Daoy (cell line): ENCODE measurements around the gene RAD51D. TPM values are rescaled to one million over a fixed set of nuclear protein-coding genes. Genes with fewer than 3 reads are reported as not detected.

Experiments
- total RNA-seq: library from RNA; depleted of rRNA; stranded (reverse); fragments of >200 nt; shearing (Covaris generic); gene quantifications from 2 replicates; pipeline ENCODE4 v1.2.3, GENCODE V29; 2014; rRNA removed

RAD51D gene
- total RNA-seq, 1 experiment from 2014 or later, result 8.2 TPM

Other genes starting within 250 kb of the RAD51D start
- gene CCT6B, start 158.4 kb downstream of the RAD51D start, total RNA-seq, result 2.1 and 3.5 TPM in 2 replicates
- gene ZNF830, start 158.3 kb downstream of the RAD51D start, total RNA-seq, result 26.1 and 31.5 TPM in 2 replicates
- 32.9 and 47.7 TPM in 2 replicates for gene LIG3, start 139.3 kb downstream of the RAD51D start, total RNA-seq
- gene RFFL, start 56.2 kb downstream of the RAD51D start, total RNA-seq, result 16.8 and 17.0 TPM in 2 replicates
- not detected in 2 replicates for gene FNDC8, start 1.8 kb upstream of the RAD51D start, total RNA-seq
- 47.7 and 68.9 TPM in 2 replicates for gene NLE1, start 22.4 kb upstream of the RAD51D start, total RNA-seq
- not detected in 2 replicates for gene UNC45B, start 28.0 kb upstream of the RAD51D start, total RNA-seq
- gene SLC35G3, start 74.5 kb upstream of the RAD51D start, total RNA-seq, result not detected in 2 replicates
- 18.2 and 24.5 TPM in 2 replicates for gene SLFN5, start 123.2 kb upstream of the RAD51D start, total RNA-seq